HG03469 (cell line): ENCODE data around the gene WDR74.
"Not testable (repeated sequence)": the region's sequence is repeated elsewhere in the genome, so short reads cannot be mapped to it uniquely, and the experiment has no call there.

ENCODE experiments used
- ATAC-seq: cut with Tn5 transposase; IDR thresholded peaks from one replicate; pipeline ENCODE4 v1.9.1; 2021; ENCODE audit warnings: mild to moderate bottlenecking, moderate library complexity, moderate number of reproducible peaks; ENCODE audit not compliant: unreplicated experiment

The WDR74 gene

GRCh38 chr11:62860835-62861563 is 21.6 kb upstream of the WDR74 start:
- no peak for ATAC-seq

GRCh38 chr11:62859281-62859703 is 19.9 kb upstream of the WDR74 start:
- not testable (repeated sequence) for ATAC-seq

GRCh38 chr11:62858201-62858600 is 18.8 kb upstream of the WDR74 start:
- ATAC-seq, result no peak

DNA sequence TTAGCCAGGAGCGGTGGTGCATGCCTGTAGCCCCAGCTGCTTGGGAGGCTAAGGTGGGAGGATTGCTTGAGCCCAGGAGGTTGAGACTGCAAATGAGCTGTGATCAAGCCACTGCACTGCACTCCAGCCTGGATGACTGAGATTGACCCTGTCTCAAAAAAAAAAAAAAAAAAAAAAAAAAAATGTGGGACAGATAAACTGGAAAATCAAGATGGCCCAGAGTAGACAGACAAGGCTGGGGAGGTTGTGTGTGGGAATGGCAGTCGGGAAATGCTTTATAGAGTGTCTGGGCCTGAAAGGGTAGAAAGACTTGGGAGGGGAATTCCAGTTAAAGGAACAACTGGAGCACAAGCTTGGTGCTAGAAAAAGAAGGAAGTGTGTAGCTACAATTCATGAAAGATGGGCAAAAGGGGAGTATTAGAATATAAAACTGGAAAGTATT is 18.2 kb upstream of the WDR74 start:
- no peak for ATAC-seq

DNA sequence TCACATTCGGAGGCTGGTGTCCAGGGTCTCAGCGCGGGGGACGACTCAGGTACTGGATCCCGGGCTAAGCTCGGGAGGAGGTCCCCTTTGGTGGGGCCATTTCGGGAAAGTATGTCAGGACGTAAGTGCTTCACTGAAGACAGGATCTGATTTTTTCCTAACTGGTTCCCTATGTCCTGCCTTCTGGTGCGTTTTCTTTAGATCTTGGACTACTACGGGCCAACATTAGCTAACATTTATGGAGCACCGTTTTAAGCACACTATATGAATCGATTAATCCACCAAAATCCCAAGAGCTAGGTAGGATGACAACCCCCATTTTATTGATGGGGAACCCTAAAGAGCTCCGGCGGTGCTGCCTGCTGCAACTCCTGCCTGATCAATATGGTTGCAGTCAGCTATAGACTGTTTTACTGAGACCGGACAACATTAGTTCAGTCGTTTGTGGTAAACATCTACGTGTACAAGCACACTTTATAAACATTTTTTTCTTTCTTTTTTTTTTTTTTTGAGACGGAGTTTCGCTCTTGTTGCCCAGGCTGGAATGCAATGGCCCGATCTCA is 17.0 kb upstream of the WDR74 start:
- no peak for ATAC-seq

DNA sequence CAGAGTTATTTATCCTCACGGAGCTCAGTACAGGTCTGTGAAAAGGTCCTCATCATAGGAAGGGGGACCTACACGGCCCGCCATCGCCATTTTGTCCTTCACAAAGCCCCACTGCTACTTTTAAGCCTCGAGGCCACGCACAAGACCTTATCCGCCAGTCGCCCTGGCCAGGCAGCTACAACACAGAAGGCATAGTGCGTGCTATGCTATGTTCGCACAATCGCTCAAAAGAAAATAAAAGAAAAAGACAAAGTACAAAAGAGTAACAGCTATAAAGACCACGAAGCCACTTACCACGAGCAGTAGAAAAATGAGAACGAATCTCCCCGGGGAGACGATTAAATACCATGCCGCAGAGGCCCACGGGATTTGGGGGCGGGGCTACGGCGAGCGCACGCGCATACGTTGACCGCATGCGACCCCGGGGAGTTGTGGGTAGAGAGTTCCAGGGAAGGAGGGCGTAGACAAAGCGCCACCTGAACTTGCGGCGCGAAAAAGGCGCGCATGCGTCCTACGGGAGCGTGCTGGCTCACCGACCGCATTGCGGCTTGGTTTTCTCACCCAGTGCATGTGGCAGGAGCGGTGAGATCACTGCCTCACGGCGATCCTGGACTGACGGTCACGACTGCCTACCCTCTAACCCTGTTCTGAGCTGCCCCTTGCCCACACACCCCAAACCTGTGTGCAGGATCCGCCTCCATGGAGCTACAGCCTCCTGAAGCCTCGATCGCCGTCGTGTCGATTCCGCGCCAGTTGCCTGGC is 16.4 kb upstream of the WDR74 start:
- peak; percentile 69 for ATAC-seq

- no peak for ATAC-seq
These were observed 15.6 kb upstream of the WDR74 start for GRCh38 chr11:62854825-62855570.

DNA sequence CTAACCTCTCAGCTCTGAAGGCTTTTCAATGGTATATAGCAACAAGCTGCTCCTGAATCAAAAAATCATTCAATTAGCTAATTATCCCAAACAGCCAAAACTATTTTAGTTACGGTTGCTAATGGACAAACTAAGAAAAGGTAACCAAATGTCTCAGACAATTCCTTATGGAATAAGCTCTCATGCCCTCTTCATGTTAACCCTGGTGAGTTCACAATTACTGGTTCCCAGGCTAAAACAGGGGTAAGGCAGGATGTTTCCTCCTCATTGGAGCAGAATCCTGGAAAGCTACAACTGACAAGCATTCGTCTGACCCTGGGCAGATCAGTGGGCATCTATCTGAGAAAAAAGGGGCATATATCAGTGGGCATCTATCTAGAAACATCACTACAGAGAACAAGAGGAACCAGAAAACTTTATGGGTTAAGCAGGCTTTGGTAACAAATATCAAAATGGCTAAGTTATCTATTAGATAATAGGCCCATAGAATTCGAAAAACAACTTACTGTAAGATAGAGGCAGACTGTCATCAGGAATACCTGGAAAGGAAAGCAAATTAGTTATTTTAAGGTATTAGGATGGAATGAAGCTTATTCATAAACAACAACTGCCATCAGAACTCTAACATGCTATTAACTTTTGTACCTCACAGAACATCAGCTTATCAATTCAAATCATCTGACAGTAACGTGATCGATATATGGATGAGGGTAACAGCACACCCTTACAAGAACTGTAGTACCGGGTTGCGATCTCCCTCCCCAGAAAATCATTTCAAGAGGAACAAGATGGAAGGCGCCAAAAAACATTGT is 14.8 kb upstream of the WDR74 start:
- no peak for ATAC-seq

- ATAC-seq, result no peak
These were observed 14.0 kb upstream of the WDR74 start for GRCh38 chr11:62853279-62853965.

DNA sequence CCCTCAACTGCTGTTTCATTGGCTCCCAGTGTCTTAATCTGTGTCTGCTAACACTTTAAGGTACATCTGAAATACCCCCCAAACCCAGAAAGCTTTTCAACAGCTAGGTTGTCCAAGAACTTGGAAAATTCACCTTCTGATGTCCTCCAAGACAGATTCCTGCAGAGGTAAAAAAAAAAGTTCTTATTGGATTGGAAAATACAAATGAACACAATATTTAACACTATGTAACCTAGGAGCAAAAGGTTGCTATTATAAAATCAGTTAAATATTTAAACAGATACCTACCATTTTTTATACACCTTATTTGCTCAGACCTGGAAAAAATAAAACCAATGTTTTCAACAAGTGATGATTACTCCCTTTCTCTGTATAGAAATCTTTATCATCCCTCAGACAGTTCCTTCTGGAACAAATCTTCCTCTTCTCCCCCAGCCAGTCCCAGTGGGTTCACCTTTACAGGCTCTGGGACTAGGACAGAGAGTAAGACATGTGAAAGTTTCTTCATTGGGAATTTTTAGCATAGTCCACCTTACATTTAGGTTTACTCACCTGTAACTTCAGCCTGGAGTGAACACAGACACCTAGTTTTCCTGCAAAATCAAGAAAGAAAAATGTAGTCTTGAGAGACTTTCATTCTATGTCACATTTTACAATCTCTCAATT is 13.3 kb upstream of the WDR74 start:
- no peak for ATAC-seq

- no peak for ATAC-seq
These were observed 12.6 kb upstream of the WDR74 start for GRCh38 chr11:62851807-62852522.

- no peak for ATAC-seq
These were observed 11.8 kb upstream of the WDR74 start for GRCh38 chr11:62850911-62851806.

GRCh38 chr11:62847767-62848314 is 8.5 kb upstream of the WDR74 start:
- ATAC-seq, result no peak

GRCh38 chr11:62846177-62846576 is 6.8 kb upstream of the WDR74 start:
- no peak for ATAC-seq

- ATAC-seq, result no peak
These were observed 4.8 kb upstream of the WDR74 start for GRCh38 chr11:62844154-62844553.

DNA sequence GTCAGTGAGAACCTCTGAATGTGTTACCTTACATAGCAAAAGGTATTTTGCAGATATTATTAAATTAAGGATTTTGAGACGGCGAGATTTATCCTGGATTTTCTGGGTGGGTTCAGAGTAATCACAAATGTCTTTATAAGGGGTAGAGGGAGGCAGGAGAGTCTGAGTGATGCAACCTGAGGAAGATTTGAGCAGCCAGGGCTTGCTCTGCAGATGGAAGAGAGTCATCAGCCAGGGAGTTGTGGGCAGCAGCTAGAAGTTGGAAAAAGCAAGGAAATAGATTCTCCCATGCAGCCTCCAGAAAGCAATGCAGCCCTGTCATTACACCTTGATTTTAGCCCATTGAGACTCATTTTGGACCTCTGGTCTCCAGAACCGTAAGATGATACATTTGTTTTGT is 4.1 kb upstream of the WDR74 start:
- no peak for ATAC-seq

DNA sequence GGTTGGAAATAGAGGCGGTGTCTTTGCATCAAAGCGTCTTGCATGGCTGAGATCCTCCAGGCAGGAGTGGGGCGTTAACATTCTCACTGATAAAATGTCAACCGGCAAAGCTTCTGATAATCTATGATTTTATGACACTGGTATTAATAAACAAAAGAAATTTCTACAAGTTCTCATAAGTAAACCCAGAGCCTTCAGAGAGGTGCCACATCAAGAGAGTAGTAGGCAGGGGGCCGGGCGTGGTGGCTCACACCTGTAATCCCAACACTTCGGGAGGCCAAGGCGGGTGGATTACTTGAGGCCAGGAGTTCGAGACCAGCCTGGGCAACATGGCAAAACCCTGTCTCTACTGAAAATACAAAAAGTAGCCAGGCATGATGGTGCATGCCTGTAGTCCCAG is 3.5 kb upstream of the WDR74 start:
- not testable (repeated sequence) for ATAC-seq
